Colonic mucosa (tissue), 4 donors: ENCODE results near the gene ARHGAP42. TPM values are rescaled to one million over a fixed set of nuclear protein-coding genes. Genes with fewer than 3 reads are reported as not detected.

ENCODE experiments used
- DNase-seq: peaks from one replicate; pipeline ENCODE4 v3.0.0-alpha.2; 2020
- H3K27ac ChIP-seq: fragments of 200-600 bp; one replicate; pipeline ENCODE4 v1.8.0; 2021
- H3K27me3 ChIP-seq: fragments of 200-600 bp; one replicate; pipeline ENCODE4 v1.8.0; 2021
- H3K36me3 ChIP-seq: fragments of 200-600 bp; one replicate; pipeline ENCODE4 v1.8.0; 2021
- H3K4me1 ChIP-seq: fragments of 200-600 bp; one replicate; pipeline ENCODE4 v1.8.0; 2021; ENCODE audit warnings: mild to moderate bottlenecking
- H3K4me3 ChIP-seq: fragments of 200-600 bp; one replicate; pipeline ENCODE4 v1.8.0; 2021
- H3K9ac ChIP-seq, 2 donors: one replicate each; pipeline ENCODE4 v1.7.0; 2013; ENCODE audit warnings: control low read depth in 2 of 2, low read depth in 2 of 2, low read length in 2 of 2
- H3K9me3 ChIP-seq: fragments of 200-600 bp; one replicate; pipeline ENCODE4 v1.8.0; 2021
- intact Hi-C: fragments of 100-400 bp; cut with DNase I; formaldehyde crosslinking; loops from one replicate; pipeline ENCODE4 v1.14.1; 2022
- total RNA-seq, 2 donors: library from RNA; stranded (reverse); fragmentation: NEBNext Ultra II Directional in 1 of 2; extraction: Animal tissue kit (Norgen Biotek cat#: 25700) in 1 of 2; gene quantifications; one replicate each; pipeline ENCODE4 v1.2.1, GENCODE V29; 2021
- TF ChIP-seq, protein P1 (sequence below): fragments of 200-600 bp; IDR thresholded peaks from one replicate; pipeline ENCODE4 v1.8.0; 2022; ENCODE audit warnings: antibody characterized with exemption, mild to moderate bottlenecking
- donor health status: healthy.
- donor health status: DM: no; HTN: no; CAD: no.
- donor health status: DM: no; HTN: no; CAD: no.

The ARHGAP42 gene
- total RNA-seq, 2 donors from 2014 or later = 13.4 to 15.9 TPM

DNA sequence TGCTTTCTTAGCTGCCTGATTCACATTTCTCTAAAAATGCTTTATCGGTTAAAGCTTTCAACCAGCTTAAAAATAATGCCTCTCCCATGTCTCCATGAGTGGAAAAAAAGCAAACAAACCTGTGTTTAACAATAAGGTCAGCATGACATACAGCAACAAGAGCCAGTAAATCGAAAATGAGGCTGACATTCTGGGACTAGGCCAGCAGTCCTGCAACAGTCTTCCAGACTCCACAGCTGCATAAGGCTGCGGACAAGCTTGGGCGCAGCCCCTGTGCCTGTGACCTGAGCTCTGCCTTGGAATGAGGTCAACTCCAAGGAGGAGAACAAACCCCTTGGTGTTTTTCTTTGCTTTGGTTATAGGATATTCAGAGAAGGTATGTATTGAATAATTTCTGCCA lies 347.0 kb downstream of the ARHGAP42 start:
- intact Hi-C loops = no loop called here
- DNase-seq = no peak

GRCh38 chr11:101035872-101036271 lies 348.8 kb downstream of the ARHGAP42 start:
- DNase-seq = no peak
- no peaks in the 10 kb centered on the region for H3K27me3 ChIP-seq
- H3K4me3 ChIP-seq = no peak overlapping the region
- no peaks in the 10 kb centered on the region for H3K9me3 ChIP-seq
- H3K9ac ChIP-seq = no peak overlapping the region
- TF ChIP-seq, protein P1, sequence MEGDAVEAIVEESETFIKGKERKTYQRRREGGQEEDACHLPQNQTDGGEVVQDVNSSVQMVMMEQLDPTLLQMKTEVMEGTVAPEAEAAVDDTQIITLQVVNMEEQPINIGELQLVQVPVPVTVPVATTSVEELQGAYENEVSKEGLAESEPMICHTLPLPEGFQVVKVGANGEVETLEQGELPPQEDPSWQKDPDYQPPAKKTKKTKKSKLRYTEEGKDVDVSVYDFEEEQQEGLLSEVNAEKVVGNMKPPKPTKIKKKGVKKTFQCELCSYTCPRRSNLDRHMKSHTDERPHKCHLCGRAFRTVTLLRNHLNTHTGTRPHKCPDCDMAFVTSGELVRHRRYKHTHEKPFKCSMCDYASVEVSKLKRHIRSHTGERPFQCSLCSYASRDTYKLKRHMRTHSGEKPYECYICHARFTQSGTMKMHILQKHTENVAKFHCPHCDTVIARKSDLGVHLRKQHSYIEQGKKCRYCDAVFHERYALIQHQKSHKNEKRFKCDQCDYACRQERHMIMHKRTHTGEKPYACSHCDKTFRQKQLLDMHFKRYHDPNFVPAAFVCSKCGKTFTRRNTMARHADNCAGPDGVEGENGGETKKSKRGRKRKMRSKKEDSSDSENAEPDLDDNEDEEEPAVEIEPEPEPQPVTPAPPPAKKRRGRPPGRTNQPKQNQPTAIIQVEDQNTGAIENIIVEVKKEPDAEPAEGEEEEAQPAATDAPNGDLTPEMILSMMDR = no peak
- no peaks in the 10 kb centered on the region for H3K4me1 ChIP-seq
- no peak overlapping the region for H3K27ac ChIP-seq
- intact Hi-C loops = no loop called here
- no peaks in the 10 kb centered on the region for H3K36me3 ChIP-seq

More for the DNA sequence above, 347.0 kb downstream of the ARHGAP42 start:
- TF ChIP-seq, protein P1 = no peak
- no peak overlapping the region for H3K4me3 ChIP-seq
- H3K9ac ChIP-seq = no peak overlapping the region
- no peak overlapping the region for H3K27ac ChIP-seq
- H3K9me3 ChIP-seq = no peaks in the 10 kb centered on the region
- no peaks in the 10 kb centered on the region for H3K27me3 ChIP-seq
- no peaks in the 10 kb centered on the region for H3K36me3 ChIP-seq
- H3K4me1 ChIP-seq = no peaks in the 10 kb centered on the region
